Trophoblast cell (in vitro differentiated cells and primary cell): ENCODE data around the gene GTSE1.

ENCODE experiments used
- DNase-seq, 2 donors: peaks; one replicate each; pipeline ENCODE4 v3.0.0-alpha.2; 2016
- H2AFZ ChIP-seq: 2 replicates; pipeline ENCODE4 v1.6.1; 2013; ENCODE audit warnings: low read length, moderate library complexity, mild to moderate bottlenecking; ENCODE audit not compliant: insufficient read depth, poor library complexity
- H2AK5ac ChIP-seq: 2 replicates; pipeline ENCODE4 v1.6.1; 2013; ENCODE audit warnings: mild to moderate bottlenecking, low read length
- H2BK120ac ChIP-seq: 2 replicates; pipeline ENCODE4 v1.6.1; 2013; ENCODE audit warnings: low read length, mild to moderate bottlenecking, moderate library complexity; ENCODE audit not compliant: insufficient read depth, poor library complexity
- H2BK12ac ChIP-seq: 2 replicates; pipeline ENCODE4 v1.6.1; 2013; ENCODE audit warnings: mild to moderate bottlenecking, low read length, moderate library complexity
- H2BK5ac ChIP-seq: 2 replicates; pipeline ENCODE4 v1.6.1; 2013; ENCODE audit warnings: low read length, low read depth, moderate library complexity, mild to moderate bottlenecking; ENCODE audit not compliant: poor library complexity
- H3K14ac ChIP-seq: 2 replicates; pipeline ENCODE4 v1.6.1; 2013; ENCODE audit warnings: mild to moderate bottlenecking, low read length
- H3K18ac ChIP-seq: 2 replicates; pipeline ENCODE4 v1.6.1; 2013; ENCODE audit warnings: mild to moderate bottlenecking, low read length
- H3K23ac ChIP-seq: 2 replicates; pipeline ENCODE4 v1.6.1; 2013; ENCODE audit warnings: low read length
- H3K27ac ChIP-seq: 2 replicates; pipeline ENCODE4 v1.5.1; 2013; ENCODE audit warnings: low read depth, mild to moderate bottlenecking, inconsistent platforms, low read length, moderate library complexity
- H3K27me3 ChIP-seq: 2 replicates; pipeline ENCODE4 v1.6.1; 2013; ENCODE audit warnings: inconsistent platforms, mild to moderate bottlenecking, low read length, moderate library complexity; ENCODE audit not compliant: insufficient read depth
- H3K36me3 ChIP-seq, 2 experiments: 1 replicate in 1 of 2; 2 replicates in 1 of 2; pipeline ENCODE4 v1.6.1; 2013; ENCODE audit warnings: low read length in 2 of 2, mild to moderate bottlenecking in 2 of 2, moderate library complexity in 1 of 2; ENCODE audit not compliant: insufficient read depth in 2 of 2, control insufficient read depth in 1 of 2
- H3K4ac ChIP-seq: 2 replicates; pipeline ENCODE4 v1.6.1; 2013; ENCODE audit warnings: low read depth, mild to moderate bottlenecking, low read length, moderate library complexity
- H3K4me1 ChIP-seq, 2 experiments: 1 replicate in 1 of 2; 2 replicates in 1 of 2; pipeline ENCODE4 v1.6.1; 2013; ENCODE audit warnings: low read length in 2 of 2, mild to moderate bottlenecking in 2 of 2, moderate library complexity in 1 of 2; ENCODE audit not compliant: insufficient read depth in 2 of 2, control insufficient read depth in 1 of 2
- H3K4me2 ChIP-seq: 2 replicates; pipeline ENCODE4 v1.6.1; 2013; ENCODE audit warnings: inconsistent platforms, mild to moderate bottlenecking, low read length, moderate library complexity
- H3K4me3 ChIP-seq: 2 replicates; pipeline ENCODE4 v1.5.1; 2013; ENCODE audit warnings: mild to moderate bottlenecking, low read depth, low read length, inconsistent platforms
- H3K79me1 ChIP-seq: one replicate; pipeline ENCODE4 v1.6.1; 2013; ENCODE audit warnings: low read length
- H3K79me2 ChIP-seq: 2 replicates; pipeline ENCODE4 v1.6.1; 2013; ENCODE audit warnings: low read length, mild to moderate bottlenecking; ENCODE audit not compliant: control insufficient read depth, insufficient read depth, poor library complexity
- H3K9ac ChIP-seq: 2 replicates; pipeline ENCODE4 v1.6.1; 2013; ENCODE audit warnings: mild to moderate bottlenecking, low read length
- H3K9me3 ChIP-seq: 2 replicates; pipeline ENCODE4 v1.6.1; 2013; ENCODE audit warnings: low read depth, mild to moderate bottlenecking, control low read depth, inconsistent platforms, low read length; ENCODE audit not compliant: insufficient read depth
- H4K12ac ChIP-seq: 2 replicates; pipeline ENCODE4 v1.6.1; 2013; ENCODE audit warnings: low read depth, mild to moderate bottlenecking, low read length, moderate library complexity
- H4K8ac ChIP-seq: 2 replicates; pipeline ENCODE4 v1.6.1; 2013; ENCODE audit warnings: low read depth, mild to moderate bottlenecking, low read length, moderate library complexity
- H4K91ac ChIP-seq: one replicate; pipeline ENCODE4 v1.6.1; 2013; ENCODE audit warnings: low read depth, mild to moderate bottlenecking, low read length, moderate library complexity
- WGBS: extraction: QIAGEN DNeasy Blood & Tissue Kit; methylation state at CpG from one replicate; pipeline ENCODE4 v1.1.7; 2013; ENCODE audit warnings: missing lambda C conversion rate; ENCODE audit not compliant: insufficient read length, insufficient coverage; ENCODE audit errors: extremely low coverage; 5-methylcytosine and 5-hydroxymethylcytosine counted together

The GTSE1 gene

DNA sequence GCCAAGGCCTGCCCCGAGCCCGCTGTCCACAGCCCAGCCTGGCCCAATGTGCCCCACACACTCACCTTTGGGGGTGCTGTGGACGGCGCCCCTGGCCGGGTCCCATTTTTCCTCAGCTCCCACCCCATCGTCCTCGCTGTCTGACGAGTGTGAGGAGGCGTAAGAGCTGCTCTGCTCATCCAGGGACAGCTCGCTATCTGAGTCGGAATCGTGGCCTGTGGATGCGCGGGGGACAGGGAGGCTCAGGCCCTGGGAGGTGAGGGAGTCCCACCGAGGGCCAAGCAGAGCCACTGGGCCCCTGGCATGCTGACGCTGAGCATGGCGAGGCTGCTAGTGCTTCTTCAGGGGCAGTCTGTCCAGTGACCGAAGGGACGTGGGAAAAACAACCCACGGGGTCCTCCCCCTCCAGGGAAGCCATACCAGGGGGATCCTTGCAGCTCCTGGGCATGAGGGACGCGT, 68.5 kb downstream of the GTSE1 start:
- no peak for DNase-seq
- no peak overlapping the region for H3K9ac ChIP-seq
- no CpG with 5 or more reads among the region's 22 CpGs for WGBS
- no peaks in the 10 kb centered on the region for H3K27me3 ChIP-seq
- no peak overlapping the region for H3K14ac ChIP-seq
- no peak overlapping the region for H3K4me3 ChIP-seq
- no peak overlapping the region for H3K23ac ChIP-seq
- H3K36me3 ChIP-seq: peaks cover 26 to 41% of the 10 kb centered on the region in 2 experiments
- H3K27ac ChIP-seq: no peak overlapping the region
- H3K79me1 ChIP-seq: no peaks in the 10 kb centered on the region
- no peak overlapping the region for H3K18ac ChIP-seq
- no peak overlapping the region for H2BK120ac ChIP-seq
- H3K4me1 ChIP-seq: peaks cover 0 to 1% of the 10 kb centered on the region in 2 experiments
- H3K4me2 ChIP-seq: no peak overlapping the region
- H3K79me2 ChIP-seq: no peaks in the 10 kb centered on the region
- H4K12ac ChIP-seq: no peak overlapping the region
- H2AFZ ChIP-seq: no peak overlapping the region
- no peak overlapping the region for H3K4ac ChIP-seq
- peaks cover 2% of the 10 kb centered on the region for H3K9me3 ChIP-seq
- no peak overlapping the region for H2BK5ac ChIP-seq
- no peak overlapping the region for H4K91ac ChIP-seq
- no peak overlapping the region for H2AK5ac ChIP-seq
- no peak overlapping the region for H2BK12ac ChIP-seq
- no peak overlapping the region for H4K8ac ChIP-seq

DNA sequence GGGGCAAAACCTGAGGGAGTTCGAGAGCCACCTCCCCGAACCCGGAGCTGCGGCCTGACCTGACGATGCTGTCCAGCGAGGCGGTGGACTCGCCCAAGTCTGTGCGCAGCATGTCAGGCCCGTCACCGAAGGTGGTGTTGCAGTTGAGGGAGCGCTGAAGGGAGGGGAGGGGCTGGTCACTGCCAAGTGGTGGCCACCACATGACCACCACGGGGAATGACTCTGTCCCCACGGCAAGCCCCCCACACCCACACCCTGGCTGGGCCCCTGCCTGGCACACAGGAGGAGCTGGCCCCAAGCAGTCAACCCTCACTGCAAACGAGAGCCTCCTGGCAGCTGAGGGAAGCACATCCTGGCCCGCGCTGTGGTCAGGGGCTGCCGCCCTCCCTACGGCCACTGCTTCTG, 69.7 kb downstream of the GTSE1 start:
- Histone ChIP-seq H3K9me3 (peaks cover 2% of the 10 kb centered on the region), H3K14ac (no peak overlapping the region), H2AK5ac (no peak overlapping the region), H2BK12ac (no peak overlapping the region), H3K23ac (no peak overlapping the region), H3K4me3 (no peak overlapping the region), H3K79me2 (no peaks in the 10 kb centered on the region), H3K4ac (no peak overlapping the region), H4K12ac (no peak overlapping the region), H3K36me3 (peaks cover 27 to 41% of the 10 kb centered on the region in 2 experiments), H4K91ac (no peak overlapping the region), H3K4me2 (no peak overlapping the region), H2BK120ac (no peak overlapping the region), H2AFZ (no peak overlapping the region), H3K27me3 (no peaks in the 10 kb centered on the region), H3K79me1 (no peaks in the 10 kb centered on the region), H3K18ac (no peak overlapping the region), H3K9ac (no peak overlapping the region), H3K27ac (no peak overlapping the region), H2BK5ac (no peak overlapping the region), H4K8ac (no peak overlapping the region), H3K4me1 (peaks cover 0 to 2% of the 10 kb centered on the region in 2 experiments)
- no peak for DNase-seq
- no CpG with 5 or more reads among the region's 19 CpGs for WGBS

DNA sequence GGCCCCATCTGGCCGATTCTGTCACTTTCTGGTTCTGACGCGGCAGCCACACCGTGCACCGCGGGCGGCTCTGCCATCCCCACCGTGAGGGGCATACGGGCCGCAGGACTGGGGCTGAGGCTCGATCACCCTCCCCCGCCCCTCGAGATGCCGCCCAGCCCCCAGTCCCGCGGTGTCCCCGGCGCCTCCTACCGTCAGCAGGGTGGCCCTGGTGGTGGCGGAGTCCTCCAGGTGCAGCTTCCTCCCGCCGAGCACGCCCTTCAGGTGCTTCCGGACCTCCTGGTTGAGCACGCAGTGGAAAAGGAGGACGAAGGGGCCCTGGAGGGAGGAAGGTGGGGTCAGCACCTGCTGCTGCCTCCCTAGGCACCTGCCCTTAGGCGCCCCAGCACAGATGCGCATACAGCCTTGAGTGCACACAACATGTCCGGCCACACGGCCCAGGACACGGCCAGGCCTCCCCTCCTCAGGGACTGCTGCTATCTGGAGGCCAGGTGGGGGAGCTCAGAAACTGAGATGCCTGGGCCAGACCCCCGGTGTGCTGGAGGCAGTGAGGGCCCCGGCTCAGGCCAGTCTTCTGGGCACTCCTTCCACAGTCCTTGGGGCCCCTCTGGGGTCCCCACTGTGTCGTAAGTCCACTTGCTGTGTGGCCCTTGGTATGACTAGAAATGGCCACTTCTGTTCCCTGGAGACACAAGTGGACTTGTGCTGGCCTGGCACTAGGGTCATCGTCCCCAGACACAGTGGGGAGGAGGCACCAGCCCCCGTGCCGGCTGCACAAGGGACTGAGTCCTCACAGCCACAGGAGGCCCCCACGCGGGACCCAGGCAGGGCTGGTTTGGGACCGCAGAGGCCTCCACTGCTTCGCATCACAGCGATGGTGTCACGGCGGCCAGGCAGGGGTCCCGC, 70.4 kb downstream of the GTSE1 start:
- Histone ChIP-seq H2AFZ (no peak overlapping the region), H3K18ac (no peak overlapping the region), H3K4me1 (peaks cover 0 to 2% of the 10 kb centered on the region in 2 experiments), H2BK5ac (no peak overlapping the region), H3K27me3 (no peaks in the 10 kb centered on the region), H3K4me3 (no peak overlapping the region), H4K91ac (no peak overlapping the region), H3K4ac (no peak overlapping the region), H2BK120ac (no peak overlapping the region), H4K8ac (no peak overlapping the region), H3K36me3 (peaks cover 27 to 41% of the 10 kb centered on the region in 2 experiments), H3K9me3 (peaks cover 2% of the 10 kb centered on the region), H3K4me2 (no peak overlapping the region), H3K23ac (no peak overlapping the region), H3K79me1 (no peaks in the 10 kb centered on the region), H3K79me2 (no peaks in the 10 kb centered on the region), H2AK5ac (no peak overlapping the region), H2BK12ac (no peak overlapping the region), H3K9ac (no peak overlapping the region), H3K14ac (no peak overlapping the region), H3K27ac (no peak overlapping the region), H4K12ac (no peak overlapping the region)
- WGBS: no CpG with 5 or more reads among the region's 45 CpGs
- DNase-seq: no peak

DNA sequence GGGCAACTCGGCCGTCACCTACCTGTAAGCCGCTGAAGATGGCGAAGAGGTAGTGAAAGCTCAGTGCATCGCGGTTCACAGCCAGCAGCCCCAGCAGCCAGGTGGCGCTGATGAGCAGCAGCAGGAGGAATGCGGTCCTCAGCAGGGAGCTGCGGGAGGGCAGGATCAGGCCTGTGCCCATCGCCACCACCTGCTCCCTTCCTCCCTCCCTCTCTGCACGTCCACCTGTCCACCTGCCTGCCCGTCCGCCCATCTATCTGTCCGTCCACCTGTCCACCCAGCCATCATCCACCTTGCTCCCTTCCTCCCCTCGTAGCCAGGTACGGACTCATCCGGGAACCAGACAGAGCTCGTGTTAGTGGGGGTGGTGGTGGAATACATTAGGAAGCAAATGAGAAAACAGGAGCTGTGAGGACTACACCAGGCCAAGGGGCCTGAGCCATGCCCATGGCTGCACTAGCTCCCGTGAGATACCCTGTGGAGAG, 71.1 kb downstream of the GTSE1 start:
- H3K27ac ChIP-seq: no peak overlapping the region
- no CpG with 5 or more reads among the region's 19 CpGs for WGBS
- H3K4ac ChIP-seq: no peak overlapping the region

More for the DNA sequence above, 71.1 kb downstream of the GTSE1 start:
- Histone ChIP-seq H3K9me3 (peaks cover 2% of the 10 kb centered on the region), H2AFZ (no peak overlapping the region), H4K12ac (no peak overlapping the region), H2BK5ac (no peak overlapping the region), H3K4me3 (no peak overlapping the region), H3K23ac (no peak overlapping the region), H3K79me2 (no peaks in the 10 kb centered on the region), H2BK12ac (no peak overlapping the region), H3K4me1 (peaks cover 0 to 2% of the 10 kb centered on the region in 2 experiments), H3K4me2 (no peak overlapping the region), H4K8ac (no peak overlapping the region), H3K36me3 (peaks cover 30 to 43% of the 10 kb centered on the region in 2 experiments), H2AK5ac (no peak overlapping the region), H3K9ac (no peak overlapping the region), H3K14ac (no peak overlapping the region), H3K27me3 (no peaks in the 10 kb centered on the region), H3K79me1 (no peaks in the 10 kb centered on the region), H4K91ac (no peak overlapping the region), H2BK120ac (no peak overlapping the region), H3K18ac (no peak overlapping the region)
- DNase-seq: peak; percentile 59 to 86
